ENCODE data around the gene HGFAC. TPM values are rescaled to one million over a fixed set of nuclear protein-coding genes. Genes with fewer than 3 reads are reported as not detected.

HGFAC gene
- total and polyA plus RNA-seq, 2 experiments from 2014 or later: 2.0 to 2.3 TPM

DNA sequence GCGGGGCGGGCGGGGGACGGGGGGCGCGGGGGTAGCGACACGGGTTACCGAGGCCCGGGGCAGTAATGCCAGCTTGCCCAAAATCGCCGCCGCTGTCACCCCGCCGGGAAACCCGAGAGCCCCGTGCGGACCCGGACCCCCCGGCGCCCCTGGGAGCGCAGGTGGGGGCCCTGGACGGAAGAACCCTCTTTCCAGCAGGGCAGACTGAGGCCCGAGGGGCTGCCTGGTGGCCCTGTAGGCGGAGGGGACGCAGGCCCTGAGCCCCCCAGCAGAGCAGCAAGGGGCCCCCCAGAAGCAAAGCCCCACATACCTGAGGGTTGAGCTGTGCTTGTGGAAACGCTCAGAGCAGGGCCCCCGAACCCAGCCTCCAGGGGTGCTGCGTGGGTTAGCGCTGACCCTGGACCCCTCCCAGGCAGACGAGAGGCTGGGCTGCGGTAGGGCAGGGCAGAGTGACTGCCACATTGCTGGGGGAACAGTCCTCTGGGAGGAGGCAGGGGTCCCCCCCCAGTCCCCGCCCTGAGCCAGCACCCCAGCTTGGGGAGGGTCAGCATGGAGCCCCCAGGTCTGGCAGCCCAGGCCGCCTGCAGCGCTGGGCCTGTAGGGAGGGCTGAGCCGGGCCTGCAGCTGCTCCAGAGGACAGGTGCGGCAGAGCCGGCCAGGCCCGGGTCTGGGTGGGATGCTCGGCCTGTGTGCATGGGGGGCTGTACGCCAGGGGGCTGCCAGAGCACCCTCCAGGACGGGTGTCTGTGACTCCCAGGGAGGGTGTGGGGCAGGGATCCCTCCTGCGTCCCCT, 22.0 kb downstream of the HGFAC start:
- Histone ChIP-seq H3K27ac (no peak overlapping the region), H3K9me3 (ENCODE audit: low read depth) (no peaks in the 10 kb centered on the region), H3K4me1 (ENCODE audit: low read depth) (peaks cover 18% of the 10 kb centered on the region), H3K4me3 (peak overlapping the region; percentile 38), H3K27me3 (no peaks in the 10 kb centered on the region), H3K36me3 (no peaks in the 10 kb centered on the region)
- TF ChIP-seq CTCF (IDR thresholded peaks at IDR 0.05; ENCODE audit: low read depth, low read length): no peak
- no peak for DNase-seq (ENCODE audit: low read depth in 1 of 2, low spot score in 1 of 2)

GRCh38 chr4:3464349-3464905, 22.7 kb downstream of the HGFAC start:
- no peak overlapping the region for H3K4me3 ChIP-seq
- peaks cover 18% of the 10 kb centered on the region for H3K4me1 ChIP-seq (ENCODE audit: low read depth)
- no peaks in the 10 kb centered on the region for H3K27me3 ChIP-seq
- no peaks in the 10 kb centered on the region for H3K36me3 ChIP-seq
- no peak for TF ChIP-seq CTCF (IDR thresholded peaks at IDR 0.05; ENCODE audit: low read depth, low read length)
- DNase-seq (ENCODE audit: low read depth in 1 of 2, low spot score in 1 of 2): no peak
- no peak overlapping the region for H3K27ac ChIP-seq
- no peaks in the 10 kb centered on the region for H3K9me3 ChIP-seq (ENCODE audit: low read depth)

DNA sequence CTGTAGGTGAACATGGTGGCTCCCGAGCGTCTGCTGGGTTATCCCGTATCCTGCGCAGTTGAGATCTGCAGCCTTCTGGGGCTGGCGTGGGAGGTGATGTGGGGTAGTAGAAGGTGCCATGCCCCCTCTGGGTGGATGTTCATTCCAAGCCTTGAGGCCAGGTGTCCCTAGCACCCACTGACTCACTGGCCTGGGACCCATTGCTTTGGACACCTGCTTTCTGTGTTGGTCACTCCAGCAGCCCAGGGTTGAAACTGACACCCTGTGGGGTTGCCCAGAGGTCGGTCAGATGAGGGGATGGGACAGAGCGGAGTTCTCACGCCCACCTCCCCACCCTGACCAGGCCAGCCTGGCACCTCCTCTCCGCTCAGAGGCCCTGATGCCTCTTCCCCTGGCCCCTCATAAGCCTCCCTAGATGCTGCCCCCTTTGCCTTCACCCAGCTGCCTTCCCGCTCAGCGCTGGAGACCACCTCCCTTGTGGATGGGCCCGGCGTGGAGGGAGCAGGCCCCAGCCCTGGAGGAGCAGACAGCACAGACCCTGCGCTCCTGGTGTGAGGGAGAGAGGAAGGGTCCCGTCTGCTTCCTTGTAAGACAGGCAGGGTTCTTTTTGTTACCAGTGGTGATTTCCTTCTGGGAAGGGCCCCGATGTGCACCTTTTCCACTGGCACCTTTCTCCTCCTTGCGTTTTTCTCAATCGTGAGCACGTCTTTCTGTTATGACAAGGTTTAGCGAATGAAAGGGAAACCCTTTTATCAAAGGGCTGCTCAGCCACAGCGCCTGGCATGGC, 23.3 kb downstream of the HGFAC start:
- no peak for DNase-seq (ENCODE audit: low read depth in 1 of 2, low spot score in 1 of 2)
- peaks cover 18% of the 10 kb centered on the region for H3K4me1 ChIP-seq (ENCODE audit: low read depth)
- no peak overlapping the region for H3K4me3 ChIP-seq
- no peaks in the 10 kb centered on the region for H3K27me3 ChIP-seq
- no peak for TF ChIP-seq CTCF (IDR thresholded peaks at IDR 0.05; ENCODE audit: low read depth, low read length)
- H3K27ac ChIP-seq: no peak overlapping the region
- no peaks in the 10 kb centered on the region for H3K9me3 ChIP-seq (ENCODE audit: low read depth)
- H3K36me3 ChIP-seq: no peaks in the 10 kb centered on the region

DNA sequence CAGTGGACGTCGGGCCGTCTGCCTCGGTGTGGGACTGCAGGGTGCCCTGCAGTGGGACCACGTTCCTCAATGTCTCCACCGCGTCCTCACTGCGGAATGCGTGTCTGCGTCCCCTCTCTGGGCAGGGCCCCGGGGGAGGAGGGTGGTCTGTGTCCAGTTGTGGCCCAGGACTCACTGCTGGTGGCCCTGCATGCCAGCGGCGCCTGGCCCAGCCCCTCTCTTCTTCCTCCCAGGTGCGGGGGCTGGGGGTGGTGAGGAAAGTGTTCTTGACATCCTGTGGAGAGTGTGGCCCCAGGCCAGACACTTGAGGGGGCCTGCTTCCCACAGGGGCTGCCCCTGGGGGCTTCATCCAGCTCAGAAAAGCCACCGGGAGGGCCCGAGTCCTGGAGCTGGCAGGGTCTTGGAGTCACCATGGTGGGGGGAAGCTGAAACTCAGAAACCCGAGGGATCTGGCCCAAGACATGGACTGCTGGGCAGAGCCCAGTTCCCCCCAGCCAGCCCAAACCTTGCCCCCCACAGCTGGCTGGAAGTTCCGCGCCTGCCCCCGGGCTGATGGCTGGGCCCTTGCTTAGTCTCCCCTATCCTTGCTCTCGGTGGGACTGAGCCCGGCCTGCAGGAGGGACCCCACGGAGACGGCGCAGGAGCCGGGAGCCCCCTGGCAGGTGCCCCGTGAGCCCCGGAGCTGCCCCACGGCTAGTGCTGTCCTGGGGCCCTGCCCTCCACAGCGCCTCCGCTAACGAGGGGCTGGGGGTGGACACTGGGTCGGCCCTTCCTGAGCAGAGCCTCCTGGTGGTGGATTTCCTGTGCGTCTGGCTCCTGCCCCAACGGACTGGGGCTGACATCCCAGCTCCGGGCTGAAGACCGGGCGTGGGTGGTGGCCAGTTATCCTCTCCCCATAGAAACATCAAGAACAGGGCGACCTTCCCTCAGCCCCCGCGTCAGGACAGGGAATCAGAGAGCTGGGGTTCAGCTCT, 24.2 kb downstream of the HGFAC start:
- H3K9me3 ChIP-seq (ENCODE audit: low read depth): no peaks in the 10 kb centered on the region
- H3K36me3 ChIP-seq: no peaks in the 10 kb centered on the region
- peaks cover 18% of the 10 kb centered on the region for H3K4me1 ChIP-seq (ENCODE audit: low read depth)
- DNase-seq (ENCODE audit: low read depth in 1 of 2, low spot score in 1 of 2): peak in 1 of 2 donors; percentile 52
- no peaks in the 10 kb centered on the region for H3K27me3 ChIP-seq
- H3K4me3 ChIP-seq: no peak overlapping the region
- H3K27ac ChIP-seq: no peak overlapping the region
- peak; percentile 19 for TF ChIP-seq CTCF (IDR thresholded peaks at IDR 0.05; ENCODE audit: low read depth, low read length)

Data from cardiac muscle cell (in vitro differentiated cells and primary cell).